BJ (cell line): ENCODE measurements around the gene TIMM23B. TPM values are rescaled to one million over a fixed set of nuclear protein-coding genes. Genes with fewer than 3 reads are reported as not detected.
"Not testable (repeated sequence)": the region's sequence is repeated elsewhere in the genome, so short reads cannot be mapped to it uniquely, and the experiment has no call there.

Source experiments
- CTCF ChIA-PET: fragments of 350-600 bp; formaldehyde crosslinking; extraction: SDS; loops from one replicate; lab custom pipeline; 2021; ENCODE audit warnings: antibody characterized with exemption, inconsistent platforms; lab: Yijun Ruan, JAX
- POLR2A ChIA-PET: fragments of 300-600 bp; sonication (Branson Sonifier 250); formaldehyde crosslinking; extraction: SDS; loops from one replicate; lab custom pipeline; 2021; ENCODE audit warnings: antibody characterized with exemption; lab: Charles Lee
- DNase-seq: peaks from one replicate; pipeline ENCODE4 v3.0.0-alpha.2; 2011; ENCODE audit warnings: low read depth
- H3K27me3 ChIP-seq: 2 replicates; pipeline ENCODE4 v1.6.0; 2011; ENCODE audit warnings: low read length; ENCODE audit not compliant: control insufficient read depth, insufficient read depth
- H3K36me3 ChIP-seq: 2 replicates; pipeline ENCODE4 v1.5.1; 2011; ENCODE audit warnings: low read length; ENCODE audit not compliant: control insufficient read depth, insufficient read depth
- H3K4me3 ChIP-seq: 2 replicates; pipeline ENCODE4 v1.5.1; 2011; ENCODE audit warnings: low read depth, mild to moderate bottlenecking, control low read depth, low read length
- CTCF ChIP-seq: IDR thresholded peaks from 2 replicates; pipeline ENCODE4 v1.5.1; 2011; ENCODE audit warnings: low read depth, mild to moderate bottlenecking, control low read depth, inconsistent platforms, low read length, moderate library complexity; ENCODE audit not compliant: insufficient read depth
- polyA plus RNA-seq: library from polyadenylated mRNA; depleted of rRNA; stranded (reverse); fragments of >200 nt; gene quantifications from 2 replicates; pipeline ENCODE4 v1.2.3, GENCODE V29; 2011; rRNA removed
- small RNA-seq: library from RNA; depleted of rRNA; stranded (forward); fragments of <200 nt; gene quantifications from one replicate; pipeline ENCODE3, GENCODE V24; 2012; ENCODE audit warnings: low replicate concordance, low read depth; ENCODE audit not compliant: insufficient read length

Gene TIMM23B
- polyA plus RNA-seq, 1 experiment = 11.4 TPM

- DNase-seq, POLR2A ChIA-PET, H3K27me3 ChIP-seq, CTCF ChIA-PET, H3K36me3 ChIP-seq, H3K4me3 ChIP-seq: not testable (repeated sequence)
These were observed 46.5 kb downstream of the TIMM23B start, which contains the start of gene AGAP6 for GRCh38 chr10:49988376-49988775. TSS of gene AGAP6 (plus strand) at chr10:49988406. CDS start at chr10:49988716, 310 bp downstream.

GRCh38 chr10:49995321-49995720, 53.5 kb downstream of the TIMM23B start:
- H3K36me3 ChIP-seq, H3K4me3 ChIP-seq, H3K27me3 ChIP-seq, CTCF ChIA-PET, POLR2A ChIA-PET, DNase-seq: not testable (repeated sequence)

- H3K4me3 ChIP-seq, CTCF ChIA-PET, POLR2A ChIA-PET, H3K36me3 ChIP-seq, H3K27me3 ChIP-seq, DNase-seq: not testable (repeated sequence)
These were observed 72.2 kb downstream of the TIMM23B start for GRCh38 chr10:50014024-50014423.

- H3K4me3 ChIP-seq, CTCF ChIA-PET, H3K27me3 ChIP-seq, H3K36me3 ChIP-seq, POLR2A ChIA-PET, DNase-seq: not testable (repeated sequence)
These were observed 73.9 kb downstream of the TIMM23B start for GRCh38 chr10:50015596-50016220.

- CTCF ChIA-PET, H3K36me3 ChIP-seq, DNase-seq: not testable (repeated sequence)
These were observed 75.1 kb downstream of the TIMM23B start for GRCh38 chr10:50016926-50017325.

GRCh38 chr10:50017646-50018045, 75.8 kb downstream of the TIMM23B start:
- DNase-seq, H3K36me3 ChIP-seq, H3K27me3 ChIP-seq, POLR2A ChIA-PET, H3K4me3 ChIP-seq, CTCF ChIA-PET: not testable (repeated sequence)

More at GRCh38 chr10:50016926-50017325, 75.1 kb downstream of the TIMM23B start:
- H3K4me3 ChIP-seq, POLR2A ChIA-PET, H3K27me3 ChIP-seq: not testable (repeated sequence)

- H3K36me3 ChIP-seq, H3K4me3 ChIP-seq, DNase-seq, POLR2A ChIA-PET, CTCF ChIA-PET, H3K27me3 ChIP-seq: not testable (repeated sequence)
These were observed 77.4 kb downstream of the TIMM23B start for GRCh38 chr10:50019279-50019678.

- CTCF ChIA-PET, H3K4me3 ChIP-seq, POLR2A ChIA-PET, H3K27me3 ChIP-seq, H3K36me3 ChIP-seq, DNase-seq: not testable (repeated sequence)
These were observed 78.7 kb downstream of the TIMM23B start for GRCh38 chr10:50020451-50021024.

GRCh38 chr10:50021646-50022045, 79.8 kb downstream of the TIMM23B start:
- CTCF ChIA-PET = no interaction called here
- POLR2A ChIA-PET = no interaction called here
- Histone ChIP-seq H3K36me3 (no peaks in the 10 kb centered on the region), H3K27me3 (peaks cover 6% of the 10 kb centered on the region), H3K4me3 (no peak overlapping the region)
- TF ChIP-seq CTCF = no peak
- no peak for DNase-seq

Small RNA genes lying within 50 kb of the gene (small RNA-seq; reads per million reads assigned to genes)
- gene RNA5SP317 (not detected), gene SNORA74C-2 (not detected)

Other genes starting within 250 kb of the TIMM23B start
- 0.11 and 0.16 TPM in 2 replicates for gene OGDHL, start 179.7 kb upstream of the TIMM23B start, polyA plus RNA-seq
- 8.1 and 12.4 TPM in 2 replicates for gene PARG, start within 50 bp of the TIMM23B start, polyA plus RNA-seq
- gene AGAP6, start 46.4 kb downstream of the TIMM23B start, polyA plus RNA-seq = 8.5 and 10.5 TPM in 2 replicates
- 28.4 and 38.1 TPM in 2 replicates for gene WASHC2A, start 125.9 kb downstream of the TIMM23B start, polyA plus RNA-seq